ENCODE results near the gene BORA.
"Not testable (repeated sequence)": the region's sequence is repeated elsewhere in the genome, so short reads cannot be mapped to it uniquely, and the experiment has no call there.

BORA gene

DNA sequence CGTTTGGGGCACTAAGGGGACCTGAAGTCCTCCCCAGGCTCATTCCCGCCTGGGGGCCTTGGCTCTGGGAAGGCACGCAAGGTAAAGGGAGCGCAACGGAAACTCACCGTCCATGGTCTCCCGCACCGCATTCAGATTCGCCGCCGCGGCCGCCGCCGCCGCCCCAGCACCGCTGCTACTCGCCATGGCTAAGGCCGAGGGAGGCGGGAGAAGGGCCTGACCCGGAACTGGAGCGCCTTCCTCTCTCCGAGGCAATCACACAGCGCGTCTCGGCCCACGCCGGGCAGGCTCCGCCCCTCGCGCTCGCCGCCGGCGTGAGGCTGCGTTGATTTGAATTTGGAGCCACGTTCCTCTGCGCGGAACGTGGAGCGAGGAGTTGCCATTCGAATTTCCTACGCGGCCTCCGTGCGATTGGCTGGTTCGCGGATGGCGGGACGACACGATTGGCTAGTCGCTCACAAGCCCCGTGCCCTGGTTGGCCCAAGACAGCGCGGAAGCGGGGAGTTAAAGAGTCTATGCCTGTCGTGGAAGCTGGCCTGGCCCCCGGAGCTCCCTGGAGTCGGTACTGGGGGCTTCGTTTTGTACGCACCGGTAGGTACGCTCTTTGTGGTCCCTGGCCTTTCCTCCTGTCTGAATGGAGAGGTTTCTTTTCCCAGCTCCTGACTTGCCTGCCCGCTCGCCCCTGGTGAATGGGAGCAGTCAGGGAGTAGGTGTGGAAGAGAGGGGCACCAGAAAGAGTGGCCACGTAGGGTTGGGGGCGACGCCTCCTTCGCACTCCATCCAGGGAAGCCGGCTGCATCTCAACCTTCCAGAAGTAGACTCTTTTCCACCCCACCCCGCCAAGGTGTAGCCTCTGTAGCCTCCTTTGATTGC lies at the start of gene BORA, which contains the start of gene MZT1:
Gene BORA, plus strand, starts transcription at position 507 of the 873 bp plus-strand sequence. CDS start 1,018 bp downstream, outside the sequence.
Gene MZT1, minus strand, starts transcription at position 213 of the 873 bp plus-strand sequence. Its CDS starts 27 bp downstream, at position 186.
- DNase-seq = peak; percentile 68

DNA sequence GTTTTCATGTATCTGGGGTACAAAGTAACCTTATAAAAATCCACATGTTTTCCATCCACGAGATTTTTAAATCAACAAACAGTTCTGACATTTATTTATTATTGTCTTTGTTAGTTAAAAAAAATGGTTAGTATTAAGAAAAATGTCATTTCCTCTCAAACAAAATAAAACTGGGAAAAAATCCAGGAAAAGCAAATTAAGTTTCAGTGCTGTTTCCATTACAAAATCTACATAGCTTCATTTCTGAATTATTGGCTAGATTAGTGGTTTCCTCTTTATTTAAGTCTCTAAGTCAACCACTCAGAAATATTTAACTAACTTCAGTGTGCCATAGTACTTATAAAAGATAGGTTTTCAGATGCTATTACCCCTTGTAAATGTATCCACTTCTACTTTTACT lies 49.4 kb upstream of the BORA start:
- no peak for DNase-seq

DNA sequence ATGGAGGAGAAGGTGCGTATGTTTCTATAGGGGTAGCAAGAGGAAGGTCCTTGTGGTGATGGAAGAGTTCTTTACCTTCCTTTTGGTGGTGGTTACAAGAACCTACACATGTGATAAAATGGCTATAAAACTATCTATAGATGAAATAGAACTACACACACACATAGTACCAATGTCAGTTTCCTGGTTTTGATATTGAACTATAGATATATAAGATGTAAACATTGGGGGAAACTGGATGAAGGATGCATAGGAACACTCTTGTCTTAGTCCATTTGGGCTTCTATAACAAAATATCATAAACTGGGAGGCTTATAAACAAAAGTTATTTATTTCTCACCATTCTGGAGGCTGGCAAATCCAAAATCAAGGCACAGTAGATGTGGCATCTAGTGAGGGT lies 47.4 kb upstream of the BORA start:
- DNase-seq = no peak

GRCh38 chr13:72686766-72687165 lies 41.0 kb upstream of the BORA start:
- DNase-seq = no peak

DNA sequence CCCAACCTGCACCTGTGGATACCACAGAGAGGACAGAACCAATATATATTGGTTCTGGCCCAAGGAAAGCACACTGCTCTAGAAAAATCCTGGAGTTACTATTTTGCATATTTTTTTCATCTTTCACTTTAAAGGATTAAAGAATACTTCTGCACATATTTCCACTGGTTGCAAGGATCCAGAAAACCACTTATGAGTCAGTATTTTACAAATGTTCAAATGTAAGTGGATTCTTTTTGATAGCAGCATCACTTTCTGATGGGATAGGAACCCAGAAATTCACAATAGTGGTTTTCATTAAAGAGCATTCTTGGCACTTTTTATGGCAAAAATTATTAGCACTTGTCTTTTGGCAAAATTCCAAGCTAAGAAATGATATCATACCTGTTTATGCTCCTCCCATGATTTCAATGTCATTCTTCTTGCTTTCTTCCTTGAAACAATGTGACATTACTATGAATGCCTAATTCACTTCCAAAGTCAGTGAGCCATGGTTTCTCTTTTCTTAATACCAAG lies 38.5 kb upstream of the BORA start:
- no peak for DNase-seq

GRCh38 chr13:72692884-72693514 lies 34.7 kb upstream of the BORA start:
- DNase-seq = no peak

- DNase-seq = no peak
Observed at GRCh38 chr13:72693832-72694231, 33.9 kb upstream of the BORA start.

DNA sequence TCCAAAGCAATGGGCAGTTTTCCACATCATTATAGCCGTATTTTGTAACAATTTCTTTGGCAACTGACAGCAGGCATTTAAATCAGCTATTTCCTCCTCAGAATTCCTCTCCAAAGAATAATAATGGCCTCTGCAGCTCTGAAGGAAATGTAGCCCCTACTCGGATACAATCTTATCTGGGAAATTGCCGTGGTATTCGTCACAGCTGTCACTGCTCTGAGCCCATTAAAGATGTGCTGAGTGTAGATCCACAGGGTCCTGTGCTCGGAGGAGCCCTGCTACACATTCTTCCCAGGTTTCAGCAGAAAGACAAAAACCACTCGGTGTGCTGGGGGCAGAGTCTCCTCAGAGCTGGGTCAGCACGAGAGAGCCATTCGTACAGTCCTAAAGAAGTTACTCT lies 33.4 kb upstream of the BORA start:
- no peak for DNase-seq

- no peak for DNase-seq
Observed at GRCh38 chr13:72696579-72696978, 31.1 kb upstream of the BORA start.

DNA sequence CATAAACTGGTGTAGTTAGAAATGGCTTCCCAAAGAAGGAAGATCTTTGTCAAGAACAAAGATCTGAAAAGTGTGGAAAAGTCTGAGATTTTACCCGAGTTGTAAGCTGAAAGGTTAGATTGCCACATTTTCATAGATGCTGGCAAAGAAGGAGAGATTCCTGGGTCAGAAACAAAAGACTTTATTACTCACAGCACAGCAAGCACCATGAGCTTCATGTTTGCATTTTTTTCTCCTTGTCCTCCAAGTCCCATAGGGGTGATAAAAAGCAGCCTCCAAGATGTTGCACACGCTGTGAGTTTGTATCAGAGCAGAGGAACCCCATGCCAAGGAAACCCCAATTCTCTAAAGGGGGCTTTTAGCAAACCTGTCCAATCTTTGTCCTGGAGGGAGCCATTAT lies 29.6 kb upstream of the BORA start:
- DNase-seq = no peak

DNA sequence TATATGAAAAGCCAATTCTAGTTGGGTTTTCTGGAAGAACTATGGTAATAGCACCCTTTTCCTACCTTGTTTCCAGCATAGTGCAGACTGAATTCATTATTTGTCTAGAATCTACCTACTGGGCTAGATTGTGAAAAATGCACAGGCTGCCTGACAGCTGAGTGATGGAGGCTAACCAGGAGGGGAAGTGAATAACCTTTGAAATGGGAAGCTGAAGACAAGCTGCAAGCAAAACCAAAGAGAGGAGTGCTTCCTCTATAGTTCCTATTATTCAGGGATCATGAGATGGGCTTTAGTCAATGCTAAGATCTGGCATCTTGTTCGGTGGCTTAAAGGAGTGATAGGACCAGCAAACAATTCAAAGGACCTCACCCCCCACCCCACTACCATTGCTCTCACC lies 27.2 kb upstream of the BORA start:
- no peak for DNase-seq

DNA sequence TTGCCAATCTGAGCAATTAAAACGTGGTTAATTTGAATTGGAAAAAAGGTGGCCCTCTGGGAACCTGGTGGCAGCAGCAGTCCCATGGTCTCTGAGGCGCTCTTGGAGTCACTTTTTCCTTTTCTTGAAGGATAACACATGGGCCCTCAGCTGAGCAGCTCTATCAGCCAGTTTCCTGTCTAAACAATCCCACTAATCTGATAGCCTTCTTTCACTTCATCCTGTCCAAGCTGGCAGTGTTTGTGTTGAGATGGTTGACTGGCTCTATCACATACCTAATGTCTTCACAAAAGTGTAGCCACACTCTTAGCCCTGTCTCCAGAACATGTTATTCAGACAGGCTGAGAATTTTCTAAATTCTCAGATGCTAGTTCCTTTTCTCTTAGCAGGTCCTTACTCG lies 10.9 kb upstream of the BORA start:
- no peak for DNase-seq

GRCh38 chr13:72726185-72726584 lies 1.5 kb upstream of the BORA start:
- not testable (repeated sequence) for DNase-seq

GRCh38 chr13:72726726-72727416 lies 852 bp upstream of the BORA start:
- no peak for DNase-seq

- DNase-seq = no peak
Observed at GRCh38 chr13:72728290-72728605, 525 bp downstream of the BORA start.

- DNase-seq = no peak
Observed at GRCh38 chr13:72737033-72737432, 9.3 kb downstream of the BORA start.

GRCh38 chr13:72740015-72740414 lies 12.3 kb downstream of the BORA start:
- DNase-seq = no peak

GRCh38 chr13:72745260-72745659 lies 17.5 kb downstream of the BORA start:
- no peak for DNase-seq

GRCh38 chr13:72751220-72751619 lies 23.5 kb downstream of the BORA start:
- no peak for DNase-seq

GRCh38 chr13:72754111-72754510 lies 26.4 kb downstream of the BORA start:
- DNase-seq = no peak

- no peak for DNase-seq
Observed at GRCh38 chr13:72757792-72758535, 30.2 kb downstream of the BORA start.

DNA sequence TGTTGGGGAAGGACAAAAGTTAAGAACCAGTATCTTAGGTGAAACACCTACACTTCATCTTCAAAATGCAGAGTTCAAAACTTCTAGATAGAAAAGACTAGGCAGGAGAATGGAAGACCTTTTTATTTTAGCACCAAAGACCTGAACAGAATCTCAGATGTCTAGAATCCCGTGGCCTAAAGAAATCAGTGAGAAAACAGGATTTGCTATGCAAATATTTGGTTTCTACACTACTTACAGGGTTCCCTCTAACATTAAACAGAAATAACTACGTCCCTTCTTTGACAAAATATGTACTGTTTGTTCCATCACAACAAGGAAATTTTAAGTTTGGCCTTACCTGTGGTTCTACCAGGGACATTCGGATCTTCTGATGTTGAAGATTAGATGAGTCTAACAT lies 32.5 kb downstream of the BORA start:
- no peak for DNase-seq

- no peak for DNase-seq
Observed at GRCh38 chr13:72763411-72763810, 35.7 kb downstream of the BORA start.
